ENCODE data around the gene NCKAP5. TPM values are rescaled to one million over a fixed set of nuclear protein-coding genes. Genes with fewer than 3 reads are reported as not detected.
A peak's percentile ranks its signal among the peaks of the same experiment; 100 is the strongest.

Gene NCKAP5
- total RNA-seq, 1 donor from 2014 or later = 0.20 TPM

- peak; percentile 32 for DNase-seq
- H3K36me3 Mint-ChIP-seq (ENCODE audit: unreplicated experiment) = no peaks in the 10 kb centered on the region
- no peak for TF ChIP-seq CTCF (IDR thresholded peaks at IDR 0.05; ENCODE audit: partially characterized antibody, unreplicated experiment)
- peaks cover 7% of the 10 kb centered on the region for H3K27me3 Mint-ChIP-seq (ENCODE audit: unreplicated experiment)
- no peaks in the 10 kb centered on the region for H3K9me3 Mint-ChIP-seq (ENCODE audit: unreplicated experiment)
- H3K4me1 Mint-ChIP-seq (ENCODE audit: low read depth, unreplicated experiment) = peaks cover 4% of the 10 kb centered on the region
- H3K27ac Mint-ChIP-seq (ENCODE audit: unreplicated experiment) = no peak overlapping the region
- peak overlapping the region; percentile 87 for H3K4me3 Mint-ChIP-seq (ENCODE audit: unreplicated experiment)
These were observed 302.8 kb downstream of the NCKAP5 start for GRCh38 chr2:133265432-133265949.

GRCh38 chr2:133264989-133265401 lies 303.3 kb downstream of the NCKAP5 start:
- TF ChIP-seq CTCF (IDR thresholded peaks at IDR 0.05; ENCODE audit: partially characterized antibody, unreplicated experiment) = no peak
- peaks cover 7% of the 10 kb centered on the region for H3K27me3 Mint-ChIP-seq (ENCODE audit: unreplicated experiment)
- H3K36me3 Mint-ChIP-seq (ENCODE audit: unreplicated experiment) = no peaks in the 10 kb centered on the region
- H3K9me3 Mint-ChIP-seq (ENCODE audit: unreplicated experiment) = no peaks in the 10 kb centered on the region
- H3K4me3 Mint-ChIP-seq (ENCODE audit: unreplicated experiment) = peak overlapping the region; percentile 55
- DNase-seq = no peak
- H3K27ac Mint-ChIP-seq (ENCODE audit: unreplicated experiment) = no peak overlapping the region
- peaks cover 4% of the 10 kb centered on the region for H3K4me1 Mint-ChIP-seq (ENCODE audit: low read depth, unreplicated experiment)

- H3K36me3 Mint-ChIP-seq (ENCODE audit: unreplicated experiment) = no peaks in the 10 kb centered on the region
- H3K4me1 Mint-ChIP-seq (ENCODE audit: low read depth, unreplicated experiment) = peaks cover 4% of the 10 kb centered on the region
- H3K27ac Mint-ChIP-seq (ENCODE audit: unreplicated experiment) = no peak overlapping the region
- no peaks in the 10 kb centered on the region for H3K9me3 Mint-ChIP-seq (ENCODE audit: unreplicated experiment)
- no peak for TF ChIP-seq CTCF (IDR thresholded peaks at IDR 0.05; ENCODE audit: partially characterized antibody, unreplicated experiment)
- H3K27me3 Mint-ChIP-seq (ENCODE audit: unreplicated experiment) = peaks cover 8% of the 10 kb centered on the region
- no peak overlapping the region for H3K4me3 Mint-ChIP-seq (ENCODE audit: unreplicated experiment)
- DNase-seq = no peak
These were observed 305.4 kb downstream of the NCKAP5 start for GRCh38 chr2:133262893-133263292.

GRCh38 chr2:133255360-133255759 lies 312.9 kb downstream of the NCKAP5 start:
- Mint-ChIP-seq H3K4me3 (ENCODE audit: unreplicated experiment) (no peak overlapping the region), H3K27ac (ENCODE audit: unreplicated experiment) (no peak overlapping the region), H3K27me3 (ENCODE audit: unreplicated experiment) (peaks cover 2% of the 10 kb centered on the region), H3K4me1 (ENCODE audit: low read depth, unreplicated experiment) (no peaks in the 10 kb centered on the region), H3K36me3 (ENCODE audit: unreplicated experiment) (no peaks in the 10 kb centered on the region), H3K9me3 (ENCODE audit: unreplicated experiment) (no peaks in the 10 kb centered on the region)
- TF ChIP-seq CTCF (IDR thresholded peaks at IDR 0.05; ENCODE audit: partially characterized antibody, unreplicated experiment) = no peak
- DNase-seq = no peak

GRCh38 chr2:133253793-133254192 lies 314.5 kb downstream of the NCKAP5 start:
- no peak for DNase-seq
- Mint-ChIP-seq H3K27me3 (ENCODE audit: unreplicated experiment) (peaks cover 3% of the 10 kb centered on the region), H3K4me3 (ENCODE audit: unreplicated experiment) (no peak overlapping the region), H3K4me1 (ENCODE audit: low read depth, unreplicated experiment) (no peaks in the 10 kb centered on the region), H3K36me3 (ENCODE audit: unreplicated experiment) (no peaks in the 10 kb centered on the region), H3K9me3 (ENCODE audit: unreplicated experiment) (no peaks in the 10 kb centered on the region), H3K27ac (ENCODE audit: unreplicated experiment) (no peak overlapping the region)
- TF ChIP-seq CTCF (IDR thresholded peaks at IDR 0.05; ENCODE audit: partially characterized antibody, unreplicated experiment) = no peak
